Epithelial cell of esophagus (primary cell): Measurements from ENCODE around the gene GALNT9.

Experiments
- DNase-seq: peaks from one replicate; pipeline ENCODE4 v3.0.0; 2010; ENCODE audit warnings: low read depth
- H3K4me3 ChIP-seq: 2 replicates; pipeline ENCODE4 v1.5.1; 2011; ENCODE audit warnings: mild to moderate bottlenecking, low read length, control low read depth
- TF ChIP-seq, protein P1 (sequence below): IDR thresholded peaks from 2 replicates; pipeline ENCODE4 v1.5.1; 2011; ENCODE audit warnings: low read depth, mild to moderate bottlenecking, low read length, control low read depth, inconsistent platforms; ENCODE audit not compliant: insufficient read depth; ENCODE audit errors: missing control alignments

Gene GALNT9

DNA sequence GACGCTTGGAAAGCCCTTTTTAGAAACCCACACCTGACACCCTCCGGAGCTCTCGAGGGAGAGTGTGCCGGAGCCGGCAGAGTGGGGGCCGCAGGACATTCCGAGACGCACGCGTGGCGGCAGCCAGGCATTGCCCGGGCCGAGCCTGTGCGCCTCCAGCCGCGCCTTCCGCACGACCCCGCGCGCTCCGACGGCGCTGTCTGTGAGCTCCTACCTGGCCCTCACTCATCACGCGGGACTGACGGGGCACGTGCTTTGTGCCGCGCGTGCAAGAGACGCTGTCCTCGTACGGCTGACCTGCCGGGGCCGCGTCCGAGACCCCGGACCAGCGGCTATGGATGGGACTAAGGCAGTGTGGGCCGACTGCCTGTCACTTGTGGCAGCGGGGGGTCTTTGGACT is 5.2 kb downstream of the GALNT9 start:
- no peak overlapping the region for H3K4me3 ChIP-seq
- TF ChIP-seq, protein P1, sequence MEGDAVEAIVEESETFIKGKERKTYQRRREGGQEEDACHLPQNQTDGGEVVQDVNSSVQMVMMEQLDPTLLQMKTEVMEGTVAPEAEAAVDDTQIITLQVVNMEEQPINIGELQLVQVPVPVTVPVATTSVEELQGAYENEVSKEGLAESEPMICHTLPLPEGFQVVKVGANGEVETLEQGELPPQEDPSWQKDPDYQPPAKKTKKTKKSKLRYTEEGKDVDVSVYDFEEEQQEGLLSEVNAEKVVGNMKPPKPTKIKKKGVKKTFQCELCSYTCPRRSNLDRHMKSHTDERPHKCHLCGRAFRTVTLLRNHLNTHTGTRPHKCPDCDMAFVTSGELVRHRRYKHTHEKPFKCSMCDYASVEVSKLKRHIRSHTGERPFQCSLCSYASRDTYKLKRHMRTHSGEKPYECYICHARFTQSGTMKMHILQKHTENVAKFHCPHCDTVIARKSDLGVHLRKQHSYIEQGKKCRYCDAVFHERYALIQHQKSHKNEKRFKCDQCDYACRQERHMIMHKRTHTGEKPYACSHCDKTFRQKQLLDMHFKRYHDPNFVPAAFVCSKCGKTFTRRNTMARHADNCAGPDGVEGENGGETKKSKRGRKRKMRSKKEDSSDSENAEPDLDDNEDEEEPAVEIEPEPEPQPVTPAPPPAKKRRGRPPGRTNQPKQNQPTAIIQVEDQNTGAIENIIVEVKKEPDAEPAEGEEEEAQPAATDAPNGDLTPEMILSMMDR, result no peak
- DNase-seq, result no peak

DNA sequence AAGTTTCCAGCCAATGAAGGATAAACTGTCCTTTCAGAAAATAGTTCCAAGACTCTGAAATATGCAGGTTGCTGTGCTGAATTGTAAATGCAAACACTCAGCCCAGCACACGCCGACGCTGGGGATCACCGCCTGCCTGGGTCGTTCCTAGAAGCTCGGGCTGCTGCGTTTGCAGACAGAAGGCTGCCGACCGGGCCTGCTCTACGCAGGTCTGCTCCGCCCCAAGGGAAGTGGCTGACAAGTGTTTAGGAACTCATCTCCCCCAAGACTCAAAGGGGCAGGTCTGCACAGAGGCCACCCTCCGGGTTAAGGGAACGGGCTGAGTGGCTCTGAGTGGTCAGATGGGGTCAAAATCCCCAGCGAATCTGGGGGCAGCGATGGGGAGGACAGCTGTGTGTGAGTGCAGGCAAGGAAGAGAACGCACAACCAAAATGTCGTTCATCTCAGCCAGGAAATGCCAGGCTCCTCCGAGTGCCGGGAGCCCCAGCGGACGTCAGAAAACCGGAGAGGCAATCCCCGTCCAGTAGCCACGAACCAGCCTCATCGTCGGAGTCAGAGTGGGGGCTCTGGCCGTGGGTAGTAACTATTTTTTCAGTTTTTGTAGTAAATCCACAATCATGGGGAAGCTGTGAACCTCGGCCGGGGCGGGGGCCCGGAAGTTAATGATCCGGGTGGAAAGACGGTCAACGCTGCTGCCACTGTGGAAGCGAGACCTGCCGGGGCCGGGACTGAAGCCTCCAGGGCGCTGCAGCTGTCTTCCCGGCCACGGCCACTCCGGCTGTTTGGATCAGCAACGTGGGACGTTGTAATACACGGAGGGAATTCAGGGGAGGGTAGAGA is 6.0 kb downstream of the GALNT9 start:
- no peak overlapping the region for H3K4me3 ChIP-seq

DNA sequence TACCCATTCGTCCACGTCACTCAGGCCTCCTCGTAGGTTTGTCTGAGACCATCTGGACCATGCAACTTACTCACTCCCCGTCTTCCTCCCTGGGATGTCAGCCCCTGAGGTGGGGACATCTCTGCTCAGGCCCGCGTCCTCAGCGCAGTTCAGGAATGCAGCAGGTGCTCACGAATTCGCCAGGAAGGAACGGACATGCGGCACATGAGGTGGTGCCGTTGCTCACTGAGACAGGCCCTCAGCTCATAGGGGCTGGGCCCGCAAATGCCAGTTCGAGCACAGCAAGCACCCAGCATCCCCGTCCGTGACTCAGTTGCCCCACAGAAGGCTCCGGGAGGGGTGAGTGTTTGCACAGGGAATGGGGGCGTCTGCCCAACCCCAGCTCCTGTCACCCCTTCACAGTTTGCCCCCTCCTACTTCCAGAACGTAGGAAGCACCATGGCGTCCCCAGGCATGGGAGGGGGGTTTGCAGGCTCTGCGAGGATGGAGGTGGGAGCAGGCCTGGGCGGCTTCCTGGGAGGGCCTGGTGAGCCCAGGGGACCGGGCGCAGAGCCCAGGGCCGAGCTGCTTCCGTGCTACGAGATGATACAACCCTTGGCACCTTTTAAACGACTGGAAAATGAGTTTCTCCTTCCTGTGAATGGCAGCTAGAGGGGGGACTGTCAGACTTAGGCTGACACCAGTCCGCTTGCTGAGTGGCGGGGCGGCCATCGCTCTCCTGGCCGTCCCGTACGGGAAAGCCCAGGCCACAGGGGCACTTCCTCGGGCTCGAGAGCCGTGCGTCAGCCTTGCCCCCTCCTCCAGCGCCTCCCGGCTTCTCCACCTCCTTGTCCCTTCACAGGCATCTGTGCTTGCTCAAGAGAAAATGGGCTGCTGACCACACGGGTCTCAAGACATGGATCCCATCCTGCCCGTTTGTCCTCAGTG is 6.9 kb downstream of the GALNT9 start:
- DNase-seq, result no peak
- TF ChIP-seq, protein P1, result no peak
- no peak overlapping the region for H3K4me3 ChIP-seq

More for the DNA sequence above, 6.0 kb downstream of the GALNT9 start:
- DNase-seq, result no peak
- TF ChIP-seq, protein P1, result no peak

DNA sequence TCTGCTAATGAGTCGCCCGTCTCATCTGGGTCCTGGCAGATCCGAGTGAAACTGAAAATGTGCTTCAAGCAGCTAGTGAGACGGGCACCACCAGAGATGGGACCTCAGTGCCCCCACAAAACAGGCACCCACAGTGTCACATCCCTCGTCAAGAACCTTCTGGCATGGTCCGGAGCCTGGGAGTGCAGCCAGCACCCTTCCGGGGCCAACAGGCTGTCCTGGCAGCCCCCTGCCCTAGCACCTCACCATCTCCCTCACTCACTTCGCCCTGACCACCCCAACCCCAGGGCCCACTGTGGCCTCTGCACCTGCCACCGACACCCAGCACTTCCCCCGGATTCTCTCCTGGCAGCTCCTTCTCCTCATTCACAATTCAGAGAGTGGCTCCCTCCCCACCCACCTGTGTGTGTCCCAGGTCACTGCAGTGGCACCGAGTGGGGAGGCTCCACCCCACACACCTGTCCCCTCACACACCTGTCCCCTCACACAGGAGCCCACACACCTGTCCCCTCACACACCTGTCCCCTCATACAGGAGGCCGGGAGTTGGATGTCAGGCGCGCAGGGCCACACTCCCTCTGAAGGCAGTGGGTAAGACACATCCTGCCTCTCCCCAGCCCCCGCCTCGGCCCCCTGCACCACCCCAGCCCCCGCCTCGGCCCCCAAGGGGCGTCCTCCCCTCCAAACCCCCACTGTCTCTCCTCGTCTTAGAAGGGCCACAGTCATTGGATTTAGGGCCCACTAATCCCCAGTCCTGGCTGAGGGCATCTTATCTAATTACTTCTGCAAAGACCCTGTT is 7.9 kb downstream of the GALNT9 start:
- no peak overlapping the region for H3K4me3 ChIP-seq
- DNase-seq, result no peak
- TF ChIP-seq, protein P1, result no peak

DNA sequence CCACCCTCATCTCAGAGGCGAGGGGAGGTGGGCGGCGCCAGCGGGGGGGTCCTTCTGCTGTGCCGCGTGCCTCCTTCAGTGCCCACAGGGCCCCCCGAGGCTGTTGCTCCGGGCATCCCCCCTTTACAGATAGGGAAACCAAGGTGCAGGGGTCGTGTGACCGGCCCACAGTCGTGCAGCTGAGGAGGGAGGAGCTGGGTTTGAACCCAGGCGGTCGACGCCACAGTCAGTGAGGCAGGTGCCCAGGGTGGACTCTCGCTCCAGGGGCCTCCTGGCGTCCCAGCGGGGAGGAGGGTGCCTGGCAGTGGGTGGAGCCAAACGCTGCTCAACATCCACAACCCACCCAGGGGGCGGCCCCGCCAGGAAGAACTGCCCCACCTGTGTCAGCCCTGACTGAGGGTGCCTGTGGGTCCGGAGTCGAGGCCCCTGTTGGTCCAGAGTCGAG is 8.6 kb downstream of the GALNT9 start:
- TF ChIP-seq, protein P1, result no peak
- DNase-seq, result no peak
- no peak overlapping the region for H3K4me3 ChIP-seq

DNA sequence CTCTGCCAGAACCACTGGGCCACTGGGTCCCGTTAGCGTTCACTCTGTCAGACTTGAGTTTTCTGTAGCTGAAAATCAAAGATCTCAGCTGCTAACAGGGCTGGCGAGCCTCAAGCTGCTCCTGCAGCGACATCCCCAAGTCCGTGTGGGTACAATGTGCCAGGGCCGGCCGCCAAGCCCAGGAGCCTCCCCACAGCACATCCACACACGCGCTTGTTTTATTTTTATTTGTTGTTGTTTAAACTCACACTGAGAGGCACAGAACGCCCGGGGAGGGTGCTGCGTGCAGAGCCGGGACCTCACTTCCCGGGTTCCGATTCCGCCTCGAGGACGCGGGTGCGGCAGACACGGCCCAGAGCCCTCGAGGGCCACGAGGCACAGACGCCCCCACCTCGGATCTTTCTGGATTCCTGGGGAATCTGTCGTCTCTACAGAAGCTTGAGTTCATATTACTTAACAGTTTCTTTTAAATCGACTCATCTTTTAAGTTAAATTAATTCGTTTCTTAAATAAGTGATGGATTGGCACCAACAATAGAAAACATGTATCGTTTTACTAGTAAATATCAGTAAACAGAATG is 9.3 kb downstream of the GALNT9 start:
- no peak for DNase-seq
- TF ChIP-seq, protein P1, result no peak
- no peak overlapping the region for H3K4me3 ChIP-seq
